ENCODE measurements around the gene ERCC6L.
"Not testable (repeated sequence)": the region's sequence is repeated elsewhere in the genome, so short reads cannot be mapped to it uniquely, and the experiment has no call there.

The ERCC6L gene

DNA sequence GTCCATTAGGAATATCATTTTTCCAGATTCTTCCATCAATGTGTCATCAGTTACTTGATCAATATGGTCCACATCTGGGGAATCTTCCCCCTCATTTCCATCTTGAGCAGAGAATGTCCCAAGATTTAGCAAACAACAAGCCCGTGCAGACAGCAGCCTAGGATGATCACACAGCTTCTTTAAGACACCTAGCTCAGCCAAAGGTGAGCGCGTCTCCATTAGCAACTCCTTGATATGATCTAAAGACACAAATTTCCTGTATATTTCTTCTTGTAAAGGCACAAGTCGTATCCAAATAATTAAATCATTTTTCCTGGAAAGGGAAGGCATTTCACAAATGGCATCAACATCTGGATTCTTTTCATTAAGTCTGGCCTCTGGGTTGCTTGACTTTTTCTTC lies 31.5 kb downstream of the ERCC6L start:
- no peak for DNase-seq (ENCODE audit: low read depth, low spot score)
- Histone ChIP-seq H3K4me3 (ENCODE audit: low read length) (no peak overlapping the region), H3K9me3 (ENCODE audit: control insufficient read depth, insufficient read depth, low read length) (no peaks in the 10 kb centered on the region), H3K27me3 (ENCODE audit: control insufficient read depth, insufficient read depth, low read length) (no peaks in the 10 kb centered on the region), H3K4me1 (ENCODE audit: control insufficient read depth, insufficient read depth, low read length) (no peaks in the 10 kb centered on the region), H3K36me3 (ENCODE audit: control insufficient read depth, insufficient read depth, low read length) (no peaks in the 10 kb centered on the region), H3K27ac (ENCODE audit: low read length) (no peak overlapping the region)
- WGBS (ENCODE audit: insufficient coverage, insufficient read length) = no CpG with 5 or more reads among the region's 4 CpGs

- Histone ChIP-seq H3K4me1 (ENCODE audit: control insufficient read depth, insufficient read depth, low read length) (no peaks in the 10 kb centered on the region), H3K4me3 (ENCODE audit: low read length) (no peak overlapping the region), H3K36me3 (ENCODE audit: control insufficient read depth, insufficient read depth, low read length) (no peaks in the 10 kb centered on the region), H3K27ac (ENCODE audit: low read length) (no peak overlapping the region), H3K27me3 (ENCODE audit: control insufficient read depth, insufficient read depth, low read length) (no peaks in the 10 kb centered on the region), H3K9me3 (ENCODE audit: control insufficient read depth, insufficient read depth, low read length) (no peaks in the 10 kb centered on the region)
- WGBS (ENCODE audit: insufficient coverage, insufficient read length) = no CpG with 5 or more reads among the region's 2 CpGs
- no peak for DNase-seq (ENCODE audit: low read depth, low spot score)
Observed at GRCh38 chrX:72205706-72206105, 33.1 kb downstream of the ERCC6L start.

DNA sequence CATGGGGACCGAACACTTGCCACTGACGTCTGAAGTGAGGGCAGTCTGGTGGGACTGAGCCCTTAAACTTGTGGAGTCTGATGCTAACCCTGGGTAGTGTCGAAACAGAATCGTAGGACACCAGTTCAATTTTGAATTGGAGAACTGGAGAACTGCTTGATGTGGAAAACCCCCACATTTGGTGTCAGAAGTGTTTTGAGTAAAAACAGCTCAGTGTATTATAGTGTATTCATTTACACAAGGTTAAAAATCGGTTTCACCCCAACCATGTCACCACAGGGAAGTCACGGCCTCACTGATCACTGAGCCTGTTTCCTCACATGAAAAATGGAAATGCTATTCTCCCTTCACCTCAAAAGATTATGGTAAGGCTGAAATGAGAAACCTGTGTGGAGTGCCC lies 35.4 kb downstream of the ERCC6L start:
- no peak overlapping the region for H3K4me3 ChIP-seq (ENCODE audit: low read length)
- no peaks in the 10 kb centered on the region for H3K36me3 ChIP-seq (ENCODE audit: control insufficient read depth, insufficient read depth, low read length)
- H3K27ac ChIP-seq (ENCODE audit: low read length) = no peak overlapping the region
- no peaks in the 10 kb centered on the region for H3K4me1 ChIP-seq (ENCODE audit: control insufficient read depth, insufficient read depth, low read length)
- no CpG with 5 or more reads among the region's 6 CpGs for WGBS (ENCODE audit: insufficient coverage, insufficient read length)
- no peaks in the 10 kb centered on the region for H3K27me3 ChIP-seq (ENCODE audit: control insufficient read depth, insufficient read depth, low read length)
- DNase-seq (ENCODE audit: low read depth, low spot score) = no peak
- no peaks in the 10 kb centered on the region for H3K9me3 ChIP-seq (ENCODE audit: control insufficient read depth, insufficient read depth, low read length)

GRCh38 chrX:72202792-72203401 lies 35.9 kb downstream of the ERCC6L start:
- Histone ChIP-seq H3K27me3 (ENCODE audit: control insufficient read depth, insufficient read depth, low read length) (no peaks in the 10 kb centered on the region), H3K4me3 (ENCODE audit: low read length) (no peak overlapping the region), H3K27ac (ENCODE audit: low read length) (no peak overlapping the region), H3K9me3 (ENCODE audit: control insufficient read depth, insufficient read depth, low read length) (no peaks in the 10 kb centered on the region), H3K36me3 (ENCODE audit: control insufficient read depth, insufficient read depth, low read length) (no peaks in the 10 kb centered on the region), H3K4me1 (ENCODE audit: control insufficient read depth, insufficient read depth, low read length) (no peaks in the 10 kb centered on the region)
- no CpG with 5 or more reads among the region's 4 CpGs for WGBS (ENCODE audit: insufficient coverage, insufficient read length)
- no peak for DNase-seq (ENCODE audit: low read depth, low spot score)

DNA sequence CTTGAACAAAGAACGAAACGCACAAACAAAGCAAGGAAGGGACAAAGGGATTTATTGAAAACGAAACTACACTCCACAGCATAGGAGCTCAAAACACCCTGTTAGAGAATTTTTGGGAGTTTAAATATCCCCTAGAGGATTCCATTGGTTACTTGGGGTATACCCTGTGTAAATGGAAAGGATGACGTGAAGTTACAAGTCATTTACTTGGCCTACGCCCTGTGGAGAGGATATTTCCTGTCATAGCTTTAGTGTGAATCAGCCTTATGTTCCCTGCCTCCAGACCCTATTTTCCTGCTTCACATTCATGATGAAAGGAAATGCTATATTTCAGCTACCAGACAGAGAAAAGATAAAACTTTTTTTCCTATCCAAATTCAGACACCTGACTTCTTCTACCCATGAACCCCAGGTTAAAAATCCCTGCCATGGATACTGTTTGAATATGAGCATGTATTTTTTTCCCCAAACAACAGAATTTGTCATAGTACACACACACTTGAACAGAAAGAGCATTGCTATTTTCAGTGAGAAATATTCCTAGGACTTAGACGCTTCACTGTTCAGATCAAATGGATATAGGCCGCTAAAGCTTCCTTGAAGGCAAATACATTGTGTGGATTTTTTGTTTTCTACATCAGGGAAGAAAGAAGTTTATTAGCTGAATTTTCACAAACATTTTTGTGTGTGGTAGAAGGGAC lies 36.8 kb downstream of the ERCC6L start:
- H3K4me3 ChIP-seq (ENCODE audit: low read length) = no peak overlapping the region
- H3K36me3 ChIP-seq (ENCODE audit: control insufficient read depth, insufficient read depth, low read length) = no peaks in the 10 kb centered on the region
- WGBS (ENCODE audit: insufficient coverage, insufficient read length) = no CpG with 5 or more reads among the region's 7 CpGs
- no peaks in the 10 kb centered on the region for H3K4me1 ChIP-seq (ENCODE audit: control insufficient read depth, insufficient read depth, low read length)
- no peaks in the 10 kb centered on the region for H3K27me3 ChIP-seq (ENCODE audit: control insufficient read depth, insufficient read depth, low read length)
- H3K9me3 ChIP-seq (ENCODE audit: control insufficient read depth, insufficient read depth, low read length) = no peaks in the 10 kb centered on the region
- no peak for DNase-seq (ENCODE audit: low read depth, low spot score)
- H3K27ac ChIP-seq (ENCODE audit: low read length) = no peak overlapping the region

GRCh38 chrX:72182924-72183323 lies 55.9 kb downstream of the ERCC6L start:
- H3K4me3 ChIP-seq (ENCODE audit: low read length) = no peak overlapping the region
- H3K36me3 ChIP-seq (ENCODE audit: control insufficient read depth, insufficient read depth, low read length) = no peaks in the 10 kb centered on the region; the same call in 1 of the 2 replicates
- no peaks in the 10 kb centered on the region for H3K27me3 ChIP-seq (ENCODE audit: control insufficient read depth, insufficient read depth, low read length)
- no peak overlapping the region for H3K27ac ChIP-seq (ENCODE audit: low read length)
- WGBS (ENCODE audit: insufficient coverage, insufficient read length) = no CpG with 5 or more reads among the region's 2 CpGs
- H3K9me3 ChIP-seq (ENCODE audit: control insufficient read depth, insufficient read depth, low read length) = no peaks in the 10 kb centered on the region
- DNase-seq (ENCODE audit: low read depth, low spot score) = no peak
- no peaks in the 10 kb centered on the region; the same call in 1 of the 2 replicates for H3K4me1 ChIP-seq (ENCODE audit: control insufficient read depth, insufficient read depth, low read length)

DNA sequence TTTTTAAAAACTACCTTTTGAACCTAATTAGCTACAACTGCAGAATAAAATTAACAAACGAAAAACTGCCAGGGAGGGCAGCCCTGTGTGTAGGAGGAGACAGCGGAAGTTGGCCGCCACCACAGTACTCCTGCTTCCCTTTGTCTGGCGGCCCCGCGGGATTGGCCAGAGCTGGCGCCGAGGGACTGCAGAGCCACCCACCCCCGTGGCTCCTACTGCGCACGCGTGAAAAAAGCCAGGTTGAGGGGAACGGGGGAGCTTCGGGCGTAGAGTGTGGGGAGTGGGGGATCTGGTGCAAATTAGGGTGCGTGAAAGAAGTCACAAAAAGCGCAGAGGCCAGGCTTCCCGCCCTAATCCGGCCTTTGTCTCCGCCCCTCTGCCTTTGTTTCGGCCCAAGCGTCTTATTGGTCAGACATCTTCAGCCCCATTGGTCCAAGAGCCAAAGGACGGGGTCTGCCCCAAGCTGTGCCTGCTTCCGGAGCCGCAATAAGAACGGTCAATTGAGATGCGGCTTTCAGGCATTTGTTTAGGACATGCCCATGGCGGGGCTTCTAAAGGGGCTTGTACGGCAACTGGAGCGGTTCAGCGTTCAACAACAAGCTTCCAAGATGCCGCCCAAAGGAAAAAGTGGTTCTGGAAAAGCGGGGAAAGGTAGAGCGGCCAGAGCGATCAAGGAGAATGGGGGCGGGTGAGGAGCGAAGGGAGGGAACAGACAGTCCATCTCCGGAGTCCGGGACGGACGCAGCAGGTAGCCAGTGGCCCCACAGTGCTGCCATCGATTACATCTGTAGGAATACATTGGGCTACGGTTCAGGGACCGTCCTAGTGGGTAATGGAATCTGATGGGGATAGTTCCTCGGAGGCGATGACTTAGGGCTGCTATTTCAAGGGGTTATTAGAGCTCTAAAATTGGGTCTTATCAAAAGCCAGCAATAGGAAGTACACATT lies 57.4 kb downstream of the ERCC6L start, which contains the start of gene PIN4:
Gene PIN4, plus strand, starts transcription at position 580 of the 948 bp plus-strand sequence. Its CDS starts 29 bp downstream, at position 609.
- no peaks in the 10 kb centered on the region; the same call in 1 of the 2 replicates for H3K4me1 ChIP-seq (ENCODE audit: control insufficient read depth, insufficient read depth, low read length)
- peak within 1 kb of the TSS; percentile 94 for H3K4me3 ChIP-seq (ENCODE audit: low read length)
- H3K27ac ChIP-seq (ENCODE audit: low read length) = no peak within 1 kb of the TSS
- H3K27me3 ChIP-seq (ENCODE audit: control insufficient read depth, insufficient read depth, low read length) = no peaks in the 10 kb centered on the region
- no peaks in the 10 kb centered on the region for H3K9me3 ChIP-seq (ENCODE audit: control insufficient read depth, insufficient read depth, low read length)
- WGBS (ENCODE audit: insufficient coverage, insufficient read length) = no CpG with 5 or more reads among the region's 46 CpGs
- DNase-seq (ENCODE audit: low read depth, low spot score) = peak; percentile 64
- H3K36me3 ChIP-seq (ENCODE audit: control insufficient read depth, insufficient read depth, low read length) = no peaks in the 10 kb centered on the region; the same call in 1 of the 2 replicates

GRCh38 chrX:72180539-72180938 lies 58.3 kb downstream of the ERCC6L start:
- DNase-seq (ENCODE audit: low read depth, low spot score) = no peak
- WGBS (ENCODE audit: insufficient coverage, insufficient read length) = no CpG with 5 or more reads among the region's 1 CpG
- no peak overlapping the region for H3K4me3 ChIP-seq (ENCODE audit: low read length)

DNA sequence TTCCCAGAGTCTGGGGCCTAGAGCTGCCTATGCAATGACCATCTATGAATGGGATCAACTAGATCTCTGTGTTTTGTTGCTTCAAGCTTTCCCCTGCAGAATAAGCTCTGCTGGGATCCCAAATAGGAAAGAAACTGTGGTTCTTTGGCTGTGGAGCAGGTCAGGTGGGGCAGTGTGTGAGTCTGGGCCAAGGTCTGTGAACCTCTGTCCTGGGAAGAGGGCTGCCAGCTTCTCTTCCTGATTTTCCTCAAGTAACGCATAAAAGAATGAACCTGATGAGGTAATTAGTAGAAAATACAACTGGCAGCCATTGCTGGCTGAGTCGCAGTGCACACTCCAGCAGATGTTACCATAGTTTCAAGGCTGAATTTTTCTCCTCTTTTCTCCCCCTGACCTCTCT lies 61.8 kb downstream of the ERCC6L start:
- H3K27ac ChIP-seq (ENCODE audit: low read length) = no peak overlapping the region
- no peaks in the 10 kb centered on the region for H3K27me3 ChIP-seq (ENCODE audit: control insufficient read depth, insufficient read depth, low read length)
- no peak overlapping the region for H3K4me3 ChIP-seq (ENCODE audit: low read length)
- H3K36me3 ChIP-seq (ENCODE audit: control insufficient read depth, insufficient read depth, low read length) = no peaks in the 10 kb centered on the region
- WGBS (ENCODE audit: insufficient coverage, insufficient read length) = no CpG with 5 or more reads among the region's 2 CpGs
- no peak for DNase-seq (ENCODE audit: low read depth, low spot score)
- H3K9me3 ChIP-seq (ENCODE audit: control insufficient read depth, insufficient read depth, low read length) = no peaks in the 10 kb centered on the region
- H3K4me1 ChIP-seq (ENCODE audit: control insufficient read depth, insufficient read depth, low read length) = no peaks in the 10 kb centered on the region

More at GRCh38 chrX:72180539-72180938, 58.3 kb downstream of the ERCC6L start:
- no peaks in the 10 kb centered on the region for H3K27me3 ChIP-seq (ENCODE audit: control insufficient read depth, insufficient read depth, low read length)
- H3K36me3 ChIP-seq (ENCODE audit: control insufficient read depth, insufficient read depth, low read length) = no peaks in the 10 kb centered on the region; the same call in 1 of the 2 replicates
- H3K4me1 ChIP-seq (ENCODE audit: control insufficient read depth, insufficient read depth, low read length) = no peaks in the 10 kb centered on the region; the same call in 1 of the 2 replicates
- no peaks in the 10 kb centered on the region for H3K9me3 ChIP-seq (ENCODE audit: control insufficient read depth, insufficient read depth, low read length)
- H3K27ac ChIP-seq (ENCODE audit: low read length) = no peak overlapping the region

DNA sequence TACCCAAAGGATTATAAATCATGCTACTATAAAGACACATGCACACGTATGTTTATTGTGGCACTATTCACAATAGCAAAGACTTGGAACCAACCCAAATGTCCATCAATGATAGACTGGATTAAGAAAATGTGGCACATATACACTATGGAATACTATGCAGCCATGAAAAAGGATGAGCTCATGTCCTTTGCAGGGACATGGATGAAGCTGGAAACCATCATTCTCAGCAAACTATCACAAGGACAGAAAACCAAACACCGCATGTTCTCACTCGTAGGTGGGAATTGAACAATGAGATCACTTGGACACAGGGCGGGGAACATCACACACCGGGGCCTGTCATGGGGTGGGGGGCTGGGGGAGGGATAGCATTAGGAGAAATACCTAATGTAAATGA lies 62.5 kb downstream of the ERCC6L start:
- not testable (repeated sequence) for H3K27ac ChIP-seq (ENCODE audit: low read length); H3K36me3 ChIP-seq (ENCODE audit: control insufficient read depth, insufficient read depth, low read length); H3K4me3 ChIP-seq (ENCODE audit: low read length); H3K27me3 ChIP-seq (ENCODE audit: control insufficient read depth, insufficient read depth, low read length); H3K9me3 ChIP-seq (ENCODE audit: control insufficient read depth, insufficient read depth, low read length); DNase-seq (ENCODE audit: low read depth, low spot score); H3K4me1 ChIP-seq (ENCODE audit: control insufficient read depth, insufficient read depth, low read length)
- WGBS (ENCODE audit: insufficient coverage, insufficient read length) = no CpG with 5 or more reads among the region's 5 CpGs
